ENCODE results near the gene TNFRSF19.

Gene TNFRSF19

GRCh38 chr13:23608701-23609413 is 38.6 kb downstream of the TNFRSF19 start:
- DNase-seq, result no peak

GRCh38 chr13:23609414-23609760 is 39.2 kb downstream of the TNFRSF19 start:
- no peak for DNase-seq

DNA sequence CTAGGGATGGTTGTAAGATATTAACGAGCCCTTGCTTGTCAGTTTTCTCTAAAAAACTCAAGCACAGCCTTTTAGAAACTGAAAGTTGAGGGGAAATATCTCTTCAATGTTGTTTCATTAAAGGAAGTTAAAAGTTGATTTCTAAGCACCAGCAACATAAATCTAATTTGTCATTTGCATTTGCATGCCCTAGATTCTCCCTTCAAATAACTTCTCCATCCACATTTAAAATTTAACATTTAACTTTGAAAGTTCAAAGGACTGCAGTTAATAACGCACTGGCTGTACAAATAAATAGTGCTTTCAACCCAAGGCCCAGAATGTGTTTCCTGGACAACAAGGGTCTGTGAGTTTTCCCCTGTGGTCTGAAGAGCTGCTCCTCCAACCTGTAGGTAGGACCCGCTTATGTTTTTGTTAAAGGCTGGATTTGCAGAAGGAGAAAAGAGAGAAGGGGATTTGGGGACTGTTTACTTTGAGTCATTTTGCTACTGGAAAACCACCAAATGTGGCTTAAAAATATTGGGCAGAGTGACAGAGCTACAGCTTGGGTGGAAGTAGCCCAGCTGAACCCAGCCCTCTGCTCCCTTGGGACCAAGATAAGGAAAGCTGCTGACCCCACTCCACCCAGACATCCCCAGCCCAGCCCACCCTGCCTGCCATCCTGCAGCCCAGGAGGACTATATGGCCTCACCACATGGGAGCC is 39.8 kb downstream of the TNFRSF19 start:
- DNase-seq, result no peak

DNA sequence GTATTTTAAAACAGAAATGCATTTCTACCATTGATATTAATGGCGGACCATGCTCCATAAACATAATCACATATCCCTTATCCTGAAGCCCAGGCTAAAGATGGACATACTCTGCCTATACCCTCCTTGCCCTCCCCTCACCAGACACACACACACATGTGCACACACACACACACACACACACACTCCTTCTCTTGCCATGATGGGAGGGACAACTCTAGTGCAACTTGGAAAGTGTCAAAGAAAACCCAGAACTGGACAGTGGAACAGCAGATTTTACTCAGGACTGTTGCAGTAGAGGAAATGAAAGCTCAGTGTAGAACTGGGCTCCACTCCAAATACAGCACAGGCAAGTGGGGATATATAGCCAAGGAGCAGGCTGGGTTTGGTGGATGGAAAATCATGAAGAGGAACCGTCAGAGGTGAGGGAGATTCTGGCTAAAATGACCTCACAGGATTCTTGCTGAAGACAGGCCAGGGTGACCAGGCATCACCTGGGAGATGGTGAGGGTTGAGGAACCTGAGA is 40.8 kb downstream of the TNFRSF19 start:
- no peak for DNase-seq

DNA sequence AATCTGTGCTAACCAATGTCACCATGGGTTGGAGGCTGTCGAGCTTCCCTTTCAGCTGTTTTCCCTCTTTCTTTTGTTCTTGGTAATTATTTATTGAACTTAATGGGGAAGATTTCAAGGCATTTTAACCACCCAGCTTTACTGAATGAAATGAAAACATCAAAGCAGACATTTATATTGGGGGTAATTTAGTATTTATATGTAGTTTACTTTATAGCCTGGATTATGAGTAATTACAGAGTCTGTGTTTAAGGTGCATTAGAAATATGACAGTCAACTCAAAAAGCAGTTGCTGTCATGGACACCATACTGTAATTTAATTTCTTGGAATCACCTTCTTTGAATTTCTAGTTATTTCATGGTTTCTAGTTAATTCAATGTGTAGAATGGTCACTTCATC is 42.0 kb downstream of the TNFRSF19 start:
- no peak for DNase-seq

- DNase-seq, result no peak
Observed at GRCh38 chr13:23612731-23613130, 42.5 kb downstream of the TNFRSF19 start.

- DNase-seq, result no peak
Observed at GRCh38 chr13:23613596-23613995, 43.4 kb downstream of the TNFRSF19 start.

DNA sequence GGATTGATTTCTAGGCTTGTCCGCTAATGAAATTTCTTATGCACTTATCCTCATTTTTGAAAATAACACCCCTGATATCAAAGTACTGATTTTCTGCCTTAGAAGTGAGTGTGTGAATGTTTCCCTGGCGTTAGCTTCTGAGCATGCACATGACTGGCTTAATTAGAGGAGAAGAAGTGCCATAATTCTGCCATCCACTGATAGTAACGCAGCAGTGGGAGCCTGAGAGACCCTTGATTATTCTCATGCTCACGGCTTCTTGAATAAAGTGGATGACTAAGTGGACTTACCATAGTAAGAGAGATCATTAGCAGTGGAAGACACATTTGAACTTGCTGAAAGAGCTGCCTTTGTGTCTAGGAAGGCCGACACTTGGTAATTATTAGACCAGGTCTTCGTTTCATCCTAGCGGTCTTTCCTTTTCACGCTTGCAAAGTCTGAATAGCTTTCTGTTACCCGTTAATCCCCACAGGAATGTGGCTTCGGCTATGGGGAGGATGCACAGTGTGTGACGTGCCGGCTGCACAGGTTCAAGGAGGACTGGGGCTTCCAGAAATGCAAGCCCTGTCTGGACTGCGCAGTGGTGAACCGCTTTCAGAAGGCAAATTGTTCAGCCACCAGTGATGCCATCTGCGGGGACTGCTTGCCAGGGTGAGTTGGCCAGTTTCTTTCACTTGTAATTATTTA is 45.3 kb downstream of the TNFRSF19 start:
- no peak for DNase-seq

GRCh38 chr13:23616228-23616627 is 46.0 kb downstream of the TNFRSF19 start:
- no peak for DNase-seq

- DNase-seq, result no peak
Observed at GRCh38 chr13:23617551-23618024, 47.4 kb downstream of the TNFRSF19 start.

- no peak for DNase-seq
Observed at GRCh38 chr13:23618341-23618740, 48.1 kb downstream of the TNFRSF19 start.

DNA sequence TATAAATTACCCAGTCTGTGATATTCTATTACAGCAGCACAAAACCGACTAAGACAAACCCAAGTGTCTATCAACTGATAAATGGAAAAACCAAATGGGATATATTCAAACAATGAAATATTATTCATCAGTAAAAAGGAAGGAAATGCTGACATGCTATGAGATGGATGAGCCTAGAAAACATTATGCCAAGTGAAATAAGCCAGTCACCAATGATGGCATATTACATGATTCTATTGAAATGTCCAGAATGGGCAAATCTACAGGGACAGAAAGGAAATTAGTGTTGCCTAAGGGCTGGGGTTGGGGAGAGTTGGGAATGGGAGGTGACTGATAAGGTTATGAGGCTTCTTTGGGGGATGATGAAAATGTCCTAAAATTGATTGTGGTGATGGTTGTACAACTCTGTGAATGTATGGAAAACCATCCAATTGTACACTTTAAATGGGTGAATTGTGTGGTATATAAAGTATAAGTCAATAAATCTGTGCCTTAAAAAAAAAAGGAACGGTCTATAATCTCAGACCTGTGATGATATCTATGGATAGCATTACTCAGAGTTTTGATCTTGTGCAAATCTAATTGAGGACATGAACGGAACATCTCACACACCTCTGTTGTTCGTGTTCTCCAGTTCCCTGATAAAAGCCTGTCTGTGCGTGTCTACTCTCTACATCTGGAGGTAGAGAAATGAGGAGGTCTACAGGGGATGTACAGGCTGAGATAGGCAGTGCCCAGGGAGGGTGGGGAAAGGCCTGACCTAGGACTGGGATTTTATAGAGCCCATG is 49.0 kb downstream of the TNFRSF19 start:
- DNase-seq, result no peak

DNA sequence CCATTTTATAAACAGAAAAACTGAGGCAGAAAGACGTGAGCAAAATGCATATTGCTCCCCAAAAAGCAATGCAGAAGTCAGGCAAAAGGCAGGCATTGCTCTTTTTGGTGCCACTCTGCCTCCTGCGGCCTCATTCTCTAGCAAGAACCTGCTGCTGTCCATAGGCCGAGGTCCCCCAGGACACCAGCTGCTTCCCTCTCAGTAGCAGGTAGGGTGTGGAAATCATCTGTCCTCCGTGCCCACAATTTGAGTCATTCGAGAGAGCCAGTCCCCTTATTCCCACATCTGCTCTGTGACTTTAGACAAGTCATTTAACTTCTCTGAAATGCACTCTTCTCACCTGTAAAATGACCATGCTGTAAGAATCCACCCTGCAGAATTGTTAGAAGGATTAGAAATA is 50.0 kb downstream of the TNFRSF19 start:
- no peak for DNase-seq

DNA sequence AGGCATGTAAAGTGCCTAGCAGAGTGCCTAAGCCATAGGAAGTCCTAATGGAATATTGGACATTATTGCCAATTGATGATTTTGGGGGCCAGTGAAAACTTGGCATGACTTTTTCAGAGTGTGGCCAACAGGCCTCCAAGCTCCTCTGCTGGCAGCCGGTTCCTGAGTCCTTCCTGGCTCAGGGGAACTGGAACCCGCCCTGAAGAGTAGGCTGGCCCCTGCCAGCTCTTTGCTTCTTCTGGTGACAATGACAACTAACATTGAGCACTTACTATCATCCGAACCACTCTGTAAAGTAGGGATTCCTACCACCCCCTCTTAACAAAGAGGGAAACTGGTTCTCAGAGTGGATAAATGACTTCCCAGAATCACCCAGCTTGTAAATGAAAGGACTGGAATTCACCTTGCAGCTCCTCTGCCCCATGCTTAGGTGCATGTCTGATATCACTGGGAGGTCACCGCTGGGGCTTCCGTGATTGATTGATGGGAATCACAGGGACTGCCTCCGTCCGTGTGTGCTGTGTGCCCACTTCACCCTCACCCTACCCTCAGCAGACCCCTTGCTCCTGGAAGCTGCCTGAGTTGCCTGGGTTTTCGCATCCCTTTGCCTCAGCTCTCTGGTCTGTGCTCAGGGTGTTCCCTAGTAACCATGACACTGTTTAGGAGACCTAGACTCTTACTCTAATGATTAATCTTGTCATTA is 50.6 kb downstream of the TNFRSF19 start:
- DNase-seq, result no peak

DNA sequence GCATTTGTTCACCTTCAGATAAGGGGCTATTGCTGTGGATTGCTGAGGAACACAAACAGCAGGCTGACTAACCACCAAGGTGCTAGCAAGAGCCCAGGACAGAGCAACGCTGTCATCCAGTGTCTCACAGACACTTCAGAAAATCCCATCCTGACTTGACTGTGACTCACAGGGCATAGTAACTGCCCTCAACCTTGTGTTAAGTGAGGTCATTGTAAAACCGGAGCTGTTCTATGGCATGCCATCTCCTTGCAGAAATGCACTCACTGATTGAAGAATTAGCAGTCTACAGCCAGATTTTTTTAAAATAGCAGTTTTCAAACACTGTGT is 51.1 kb downstream of the TNFRSF19 start:
- no peak for DNase-seq

DNA sequence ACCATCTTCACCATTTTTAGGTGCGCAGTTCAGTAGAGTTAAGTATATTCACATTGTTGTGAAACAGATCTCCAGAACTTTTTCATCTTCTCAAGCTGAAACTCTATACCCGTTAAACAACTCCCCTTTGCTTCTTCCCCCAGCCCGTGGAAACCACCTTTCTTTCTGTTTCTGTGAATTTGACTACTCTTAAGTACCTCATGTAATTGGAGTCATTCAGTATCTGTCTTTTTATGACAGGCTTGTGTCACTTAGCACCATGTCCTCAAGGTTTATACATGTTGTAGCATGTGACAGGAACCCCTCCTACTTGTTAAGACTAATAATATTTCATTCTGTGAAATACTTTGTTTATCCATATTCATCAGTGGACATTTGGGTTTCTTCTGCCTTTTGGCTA is 52.8 kb downstream of the TNFRSF19 start:
- no peak for DNase-seq

GRCh38 chr13:23623394-23623793 is 53.2 kb downstream of the TNFRSF19 start:
- DNase-seq, result no peak

DNA sequence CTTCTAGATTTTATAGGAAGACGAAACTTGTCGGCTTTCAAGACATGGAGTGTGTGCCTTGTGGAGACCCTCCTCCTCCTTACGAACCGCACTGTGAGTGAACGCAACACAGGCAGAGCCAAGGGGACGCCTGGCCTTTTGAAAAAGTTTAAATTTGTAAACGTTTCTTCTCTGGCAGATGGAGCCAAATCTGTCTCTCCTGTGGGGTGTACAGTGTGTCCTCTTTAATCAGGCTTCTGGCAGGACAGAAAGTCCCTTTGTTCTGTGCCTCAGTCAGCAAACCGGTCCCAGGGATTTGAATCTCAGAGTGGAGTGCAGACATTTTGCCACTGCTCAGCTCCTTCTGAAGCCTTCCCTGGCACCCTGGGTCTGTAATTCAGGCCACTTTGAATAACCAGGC is 56.5 kb downstream of the TNFRSF19 start:
- DNase-seq, result no peak

GRCh38 chr13:23627410-23627809 is 57.2 kb downstream of the TNFRSF19 start:
- DNase-seq, result no peak

DNA sequence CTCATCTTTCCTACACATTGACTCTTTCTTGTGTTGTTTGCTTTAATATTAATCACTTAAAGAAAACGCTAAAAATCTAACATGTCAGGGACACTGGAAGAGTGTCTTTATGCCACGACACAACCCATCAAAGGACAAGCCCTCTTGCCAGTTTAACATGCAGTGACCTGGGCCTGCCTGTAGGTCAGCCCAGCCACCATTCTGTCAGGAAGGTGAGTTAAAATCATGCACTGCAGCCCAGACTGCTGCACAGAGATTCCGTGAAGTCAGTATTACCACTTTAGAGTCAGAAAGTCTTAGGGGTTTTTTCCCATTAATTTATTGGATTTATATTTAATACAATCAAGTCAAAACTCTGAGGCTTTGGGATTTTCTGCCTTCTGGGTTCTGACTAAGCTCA is 58.0 kb downstream of the TNFRSF19 start:
- DNase-seq, result no peak

GRCh38 chr13:23628765-23629565 is 58.8 kb downstream of the TNFRSF19 start:
- no peak for DNase-seq

Measured in T-helper 9 cell (primary cell).